Measurements from ENCODE around the gene FJX1.
"Not testable (repeated sequence)": the region's sequence is repeated elsewhere in the genome, so short reads cannot be mapped to it uniquely, and the experiment has no call there.

The FJX1 gene

DNA sequence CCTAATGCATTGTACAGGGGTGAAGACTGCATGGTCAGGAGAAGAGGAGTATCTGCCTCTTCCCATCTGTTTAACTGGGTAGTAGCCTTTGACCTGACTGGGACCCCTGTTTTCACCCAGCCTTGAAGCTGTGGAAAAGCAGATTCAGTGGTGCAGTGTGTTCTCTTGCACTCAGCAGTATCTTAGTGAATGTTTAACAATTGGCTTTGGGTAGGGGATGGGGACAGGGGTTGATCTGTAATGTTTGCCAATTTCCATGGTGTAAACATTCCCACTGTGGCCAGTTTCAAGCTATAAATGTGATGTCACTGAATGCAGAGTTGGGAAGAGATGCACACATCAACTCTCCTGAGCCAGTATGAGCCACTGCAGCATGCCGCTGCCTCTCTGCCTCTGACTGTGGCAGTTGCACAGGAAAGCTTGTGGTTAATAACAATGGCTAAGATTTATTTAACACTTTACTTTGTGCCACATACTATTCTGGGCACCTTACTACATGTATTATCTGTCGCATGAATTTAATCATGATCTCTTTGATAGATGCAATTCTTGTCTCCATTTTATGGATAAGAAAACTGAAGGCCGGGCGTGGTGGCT is 15.7 kb downstream of the FJX1 start:
- no peak for DNase-seq (ENCODE audit: low read depth)

- DNase-seq (ENCODE audit: low read depth): no peak
Observed at GRCh38 chr11:35635933-35636332, 17.7 kb downstream of the FJX1 start.

- no peak for DNase-seq (ENCODE audit: low read depth)
Observed at GRCh38 chr11:35639591-35640179, 21.4 kb downstream of the FJX1 start.

DNA sequence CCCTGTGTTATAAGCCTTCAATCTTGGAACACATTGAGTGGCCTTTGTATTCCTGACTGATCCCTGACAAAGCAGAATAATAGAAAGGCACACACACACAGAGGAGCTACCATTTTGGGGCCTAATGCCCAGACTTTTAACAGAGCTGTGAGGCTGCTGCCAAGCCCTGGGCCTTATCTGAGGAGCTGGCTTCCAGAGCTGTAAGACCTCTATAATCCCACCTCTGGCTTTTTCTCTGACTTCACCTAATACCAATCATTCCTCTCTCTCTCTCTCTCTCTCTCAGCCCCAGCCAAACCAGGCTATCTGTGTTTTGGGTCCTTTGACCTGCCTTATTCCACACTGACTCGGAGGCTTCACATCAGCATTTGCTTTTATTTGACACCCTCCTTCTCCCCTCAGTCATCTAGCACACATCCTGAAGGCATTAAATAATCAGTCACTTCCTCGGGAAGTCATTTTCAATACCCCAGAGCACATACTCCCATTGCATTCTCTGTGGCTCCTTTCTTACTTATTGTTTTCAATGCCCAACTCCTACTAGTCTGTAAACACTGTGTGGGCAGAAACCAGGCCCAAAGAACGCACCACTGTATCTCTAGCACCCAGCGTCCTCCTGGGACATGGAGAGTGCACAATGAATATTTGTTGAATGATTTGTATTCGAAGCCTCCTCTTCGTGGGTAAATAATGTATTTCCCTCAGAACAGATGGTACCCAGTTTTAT is 23.1 kb downstream of the FJX1 start:
- no peak for DNase-seq (ENCODE audit: low read depth)

DNA sequence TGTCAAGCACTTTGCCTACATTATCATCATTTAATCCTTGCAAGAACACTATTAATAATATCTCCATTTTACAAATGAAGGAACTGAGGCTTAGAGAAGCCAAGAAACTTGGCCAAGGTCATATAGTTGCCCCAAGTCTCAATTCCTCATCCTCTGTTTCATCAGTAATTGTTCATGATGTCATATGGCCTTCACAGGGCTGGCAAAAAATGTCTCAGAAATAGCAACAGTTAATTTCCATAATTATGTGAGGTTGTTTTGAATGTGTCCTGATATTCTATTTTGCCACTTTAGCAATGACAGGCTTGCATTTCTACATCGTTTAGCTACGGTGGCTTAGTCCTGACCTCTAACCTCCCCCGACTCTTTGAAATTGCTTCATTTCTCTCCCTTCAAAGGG is 23.7 kb downstream of the FJX1 start:
- DNase-seq (ENCODE audit: low read depth): no peak

GRCh38 chr11:35647421-35648093 is 29.3 kb downstream of the FJX1 start:
- no peak for DNase-seq (ENCODE audit: low read depth)

GRCh38 chr11:35650006-35650405 is 31.7 kb downstream of the FJX1 start:
- DNase-seq (ENCODE audit: low read depth): no peak

DNA sequence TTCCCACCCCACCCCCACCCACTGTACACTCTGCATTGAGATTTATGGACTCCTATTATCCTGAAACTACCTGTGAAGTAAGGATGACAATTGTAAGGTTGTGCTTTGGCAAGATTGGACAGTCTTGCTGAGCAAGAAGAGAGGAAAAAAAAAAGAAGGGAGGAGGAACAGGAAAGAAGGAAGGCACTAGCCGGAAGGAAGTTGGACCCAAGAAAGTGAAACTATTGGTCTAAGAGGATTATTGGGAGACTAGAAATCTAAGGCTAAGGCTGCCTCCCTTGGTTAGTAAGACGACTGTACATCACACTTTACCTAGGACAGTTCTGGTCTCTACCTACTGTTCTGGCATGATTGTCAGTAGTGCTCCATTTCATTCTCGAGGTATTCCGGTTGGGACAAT is 32.2 kb downstream of the FJX1 start:
- DNase-seq (ENCODE audit: low read depth): no peak

- no peak for DNase-seq (ENCODE audit: low read depth)
Observed at GRCh38 chr11:35651263-35651662, 33.0 kb downstream of the FJX1 start.

- DNase-seq (ENCODE audit: low read depth): not testable (repeated sequence)
Observed at GRCh38 chr11:35652786-35653185, 34.5 kb downstream of the FJX1 start.

DNA sequence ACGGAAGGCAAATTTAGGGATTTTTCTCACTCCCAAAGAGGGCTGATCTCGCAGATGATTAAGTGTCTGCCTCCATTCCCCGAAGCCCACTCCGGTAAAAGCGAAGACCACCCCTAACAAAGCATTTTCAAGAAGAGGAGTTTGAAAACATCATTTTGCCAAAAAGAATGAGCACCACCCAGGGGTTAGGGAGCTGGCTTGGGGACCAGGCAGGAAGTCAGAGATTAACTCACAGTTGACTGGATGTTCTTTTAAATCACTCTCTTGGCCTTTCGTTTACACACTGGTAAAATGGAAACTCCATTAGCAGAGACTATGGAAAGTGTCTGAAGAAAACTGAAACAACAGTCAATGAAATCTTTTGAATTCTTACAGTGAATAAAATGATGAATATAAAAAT is 36.5 kb downstream of the FJX1 start:
- no peak for DNase-seq (ENCODE audit: low read depth)

GRCh38 chr11:35655254-35655653 is 37.0 kb downstream of the FJX1 start:
- no peak for DNase-seq (ENCODE audit: low read depth)

DNA sequence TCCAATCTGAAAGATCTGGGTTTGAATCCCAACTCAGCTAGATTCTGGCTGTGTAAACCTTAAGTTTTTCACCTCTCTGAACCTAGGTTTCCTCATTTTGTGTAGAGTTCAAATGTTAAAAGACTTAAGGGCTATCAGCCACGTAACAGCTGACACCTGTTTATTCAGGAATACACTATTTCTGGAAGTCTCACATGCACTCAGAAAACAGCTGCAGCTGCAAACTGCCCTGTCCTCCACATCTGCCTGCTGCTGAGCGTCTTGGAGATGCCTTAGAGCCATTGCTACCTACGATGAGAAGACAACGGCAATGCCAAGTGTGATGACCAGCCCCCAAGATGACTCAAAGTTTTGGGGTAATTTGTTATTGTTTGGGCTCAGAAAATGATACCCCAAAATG is 37.6 kb downstream of the FJX1 start:
- no peak for DNase-seq (ENCODE audit: low read depth)

DNA sequence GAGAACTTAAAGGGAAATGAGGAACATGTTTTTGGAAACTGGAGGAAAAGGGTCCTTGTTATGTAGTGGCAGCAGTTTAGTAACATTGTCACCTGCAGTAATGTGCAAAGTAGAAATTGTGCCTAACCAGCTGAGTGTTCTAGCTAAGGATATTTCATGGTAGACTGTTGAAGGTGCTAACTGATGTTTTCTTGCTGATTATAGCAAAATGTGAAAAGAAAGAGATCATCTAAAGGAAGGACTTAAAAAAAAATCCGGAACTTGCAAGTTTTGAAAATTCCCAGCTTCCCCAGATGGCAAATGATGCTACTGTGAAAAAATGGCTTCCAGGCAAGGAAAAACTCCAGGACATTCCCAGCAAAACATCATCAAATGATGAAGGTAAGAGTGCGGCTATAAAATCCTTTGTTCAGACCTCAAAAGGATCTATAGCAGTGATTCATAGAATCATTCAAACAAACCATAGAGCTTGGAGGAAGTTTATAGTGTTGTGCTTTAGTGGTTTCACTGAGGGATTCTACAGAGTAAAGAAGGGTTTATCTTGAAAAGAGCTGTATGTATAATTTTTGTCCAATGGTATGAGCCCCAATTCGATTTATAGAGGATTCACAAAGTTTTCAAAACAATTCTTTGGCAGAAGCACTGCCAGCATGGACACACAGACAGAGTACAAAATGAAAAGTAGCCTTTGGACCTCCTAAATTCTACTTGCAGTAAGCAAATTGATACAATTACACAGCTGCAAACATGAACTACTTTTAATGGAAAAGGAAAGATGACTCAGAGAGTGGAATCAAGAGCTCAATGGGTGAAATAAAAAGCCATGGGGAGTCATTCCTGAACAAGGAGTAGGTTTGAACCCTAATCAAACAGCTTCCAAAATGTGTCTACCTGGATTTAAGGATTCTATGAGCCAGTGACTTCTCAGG is 40.0 kb downstream of the FJX1 start:
- no peak for DNase-seq (ENCODE audit: low read depth)

DNA sequence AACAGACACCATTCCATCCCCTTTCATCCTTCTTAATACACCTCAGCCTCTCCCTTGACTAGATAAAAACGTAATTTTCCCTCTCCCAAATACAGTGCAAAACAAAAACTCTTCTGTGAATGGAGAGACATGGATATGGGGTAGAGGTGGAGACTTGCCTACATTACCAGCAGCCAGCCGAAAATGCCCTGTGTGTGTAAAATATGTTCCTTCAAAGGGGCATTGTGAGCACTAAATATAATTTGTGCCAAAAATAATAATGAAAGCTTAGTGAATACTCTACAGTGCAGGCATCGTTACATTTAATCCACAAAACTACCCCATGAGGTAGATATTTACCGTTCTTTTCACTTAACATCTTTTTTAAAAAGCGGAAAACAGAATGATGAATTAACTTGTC is 43.3 kb downstream of the FJX1 start:
- DNase-seq (ENCODE audit: low read depth): no peak

- DNase-seq (ENCODE audit: low read depth): no peak
Observed at GRCh38 chr11:35662061-35662648, 43.9 kb downstream of the FJX1 start.

DNA sequence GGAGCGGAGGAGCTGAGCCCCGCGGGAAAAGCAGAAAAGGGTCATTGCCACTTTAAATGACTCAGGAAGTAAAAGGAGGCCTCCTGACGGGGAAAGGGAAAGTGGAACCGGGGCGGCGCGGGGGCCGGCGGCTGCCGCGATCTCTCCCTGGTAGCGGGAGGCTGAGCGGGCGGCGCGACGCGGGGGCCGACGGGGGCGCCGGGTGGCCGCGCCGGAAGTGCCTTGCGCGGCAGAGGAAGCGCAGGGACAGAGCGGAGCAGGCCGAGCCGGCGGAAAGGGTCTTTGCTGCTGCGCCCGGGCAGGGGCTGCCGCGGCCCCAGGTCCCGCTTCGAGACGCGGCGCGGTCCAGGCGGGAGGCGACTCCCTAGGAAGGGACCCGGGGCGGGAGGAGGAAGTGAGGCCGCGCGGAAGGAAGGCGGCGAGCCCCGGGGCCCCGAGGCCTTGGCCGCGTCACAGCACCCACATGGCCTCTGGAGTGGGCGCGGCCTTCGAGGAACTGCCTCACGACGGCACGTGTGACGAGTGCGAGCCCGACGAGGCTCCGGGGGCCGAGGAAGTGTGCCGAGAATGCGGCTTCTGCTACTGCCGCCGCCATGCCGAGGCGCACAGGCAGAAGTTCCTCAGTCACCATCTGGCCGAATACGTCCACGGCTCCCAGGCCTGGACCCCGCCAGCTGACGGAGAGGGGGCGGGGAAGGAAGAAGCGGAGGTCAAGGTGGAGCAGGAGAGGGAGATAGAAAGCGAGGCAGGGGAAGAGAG is 44.6 kb downstream of the FJX1 start, which contains the start of gene TRIM44:
Gene TRIM44 (plus strand): TSS at position 127 of the 759 bp plus-strand sequence. CDS start 337 bp downstream, at position 464.
- DNase-seq (ENCODE audit: low read depth): peak; percentile 52

- DNase-seq (ENCODE audit: low read depth): no peak
Observed at GRCh38 chr11:35663408-35663702, 45.1 kb downstream of the FJX1 start.

DNA sequence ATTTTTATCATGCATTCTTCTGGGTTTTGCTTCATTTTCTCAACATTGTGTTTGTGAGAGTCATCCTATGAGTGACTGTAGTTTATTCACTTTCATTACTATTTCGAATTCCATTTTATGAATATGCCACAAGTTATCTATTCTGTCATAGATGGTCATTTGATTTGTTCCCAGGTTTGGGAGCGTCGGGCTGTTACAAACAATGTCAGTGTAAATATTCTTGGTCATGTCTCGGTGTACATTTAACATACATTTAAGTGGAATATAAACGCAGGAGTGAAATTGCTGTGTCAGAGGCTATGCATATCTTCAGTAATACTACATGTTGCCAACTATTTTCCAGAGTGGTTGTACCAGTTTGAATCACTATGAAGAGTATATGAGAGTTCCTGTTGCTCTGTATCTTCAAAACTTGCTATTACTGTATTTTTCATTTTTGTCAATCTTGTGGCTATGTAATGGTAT is 46.7 kb downstream of the FJX1 start:
- DNase-seq (ENCODE audit: low read depth): no peak

DNA sequence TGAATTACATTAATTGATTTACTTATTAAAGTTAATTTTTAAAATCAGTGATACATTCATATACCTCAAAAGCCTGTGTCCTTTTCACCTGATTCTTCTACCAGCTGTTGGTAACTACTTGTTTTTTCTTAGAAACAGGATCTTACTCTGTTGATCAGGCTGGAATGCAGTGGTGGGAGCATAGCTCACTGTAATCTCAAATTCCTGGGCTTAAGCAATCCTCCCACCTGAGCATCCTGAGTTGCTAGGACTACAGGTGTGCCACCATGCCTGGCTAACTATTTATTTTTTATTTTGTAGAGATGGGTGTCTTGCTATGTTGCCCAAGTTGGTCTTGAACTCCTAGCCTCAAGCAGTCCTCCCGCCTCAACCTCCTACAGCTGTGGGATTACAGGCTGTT is 49.0 kb downstream of the FJX1 start:
- DNase-seq (ENCODE audit: low read depth): no peak

GRCh38 chr11:35668350-35668749 is 50.1 kb downstream of the FJX1 start:
- not testable (repeated sequence) for DNase-seq (ENCODE audit: low read depth)

Measured in stimulated activated CD8-positive, alpha-beta memory T cell treated with anti-CD3 and anti-CD28 coated beads, Interleukin-7, amount 100 ng/mL, for 24 hours (primary cell).